H1 (cell line): ENCODE measurements around the gene SNRPA1. TPM values are rescaled to one million over a fixed set of nuclear protein-coding genes. Genes with fewer than 3 reads are reported as not detected.

Source experiments
- CHD2 ChIP-seq: IDR thresholded peaks from 2 replicates; pipeline ENCODE4 v1.6.1; 2012; ENCODE audit warnings: low read length, improper control_type of control experiment
- KDM4A ChIP-seq: IDR thresholded peaks from one replicate; pipeline ENCODE4 v1.7.1; 2012; ENCODE audit warnings: low read depth, mild to moderate bottlenecking, moderate library complexity, low read length, inconsistent platforms; ENCODE audit not compliant: severe bottlenecking
- RXRA ChIP-seq: IDR thresholded peaks from 2 replicates; pipeline ENCODE4 v1.6.1; 2011; ENCODE audit warnings: low read depth, mild to moderate bottlenecking, low read length, moderate library complexity; ENCODE audit not compliant: insufficient read depth
- TAF7 ChIP-seq: optimal IDR thresholded peaks from 2 replicates; pipeline ENCODE3; 2011; ENCODE audit warnings: low read depth, mild to moderate bottlenecking, inconsistent platforms, low read length, moderate library complexity, borderline replicate concordance
- polyA plus RNA-seq, 7 experiments: library from polyadenylated mRNA; depleted of rRNA in 3 of 7; stranded (reverse) in 5 of 7; unstranded in 2 of 7; fragments of >200 nt in 5 of 7; fragments of 200-250 nt in 2 of 7; gene quantifications; 1 replicate in 5 of 7; 2 replicates in 1 of 7; 4 replicates in 1 of 7; pipeline versions ENCODE4 v1.2.1 to v1.2.3, GENCODE V29; 2011 to 2013; ENCODE audit warnings: missing spikeins in 2 of 7, mixed read lengths in 2 of 7
- total RNA-seq: library from RNA; stranded (reverse); fragmentation: NEBNext Ultra II Directional; extraction: Animal tissue kit (Norgen Biotek cat#: 25700); gene quantifications from 2 replicates; pipeline ENCODE4 v1.2.1, GENCODE V29; 2021

The SNRPA1 gene
- total and polyA plus RNA-seq, 2 of the 8 experiments (the other 6 are each of a cell fraction or from before 2014, with no cell fraction given): 140 to 221 TPM

DNA sequence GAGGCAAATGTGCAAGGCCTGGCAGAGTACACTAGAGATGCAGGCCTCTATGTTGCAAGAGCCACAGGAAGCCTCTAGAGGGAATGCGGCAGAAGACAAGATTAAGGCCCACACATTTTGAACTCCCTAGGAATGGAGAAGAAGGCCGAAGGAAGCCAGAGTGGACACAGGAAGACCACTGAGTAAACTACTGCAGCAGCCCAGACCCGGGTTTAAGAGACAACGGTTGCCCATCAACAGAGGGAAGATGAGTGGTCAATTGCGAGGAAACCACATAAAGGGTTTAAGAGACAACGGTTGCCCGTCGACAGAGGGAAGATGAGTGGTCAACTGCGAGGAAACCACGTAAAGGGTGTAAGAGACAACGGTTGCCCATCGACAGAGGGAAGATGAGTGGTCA lies 57.8 kb downstream of the SNRPA1 start (continued):
- TF ChIP-seq KDM4A (no peak), RXRA (no peak), TAF7 (no peak), CHD2 (no peak)
